Measurements from ENCODE around the gene NEK9.

NEK9 gene

DNA sequence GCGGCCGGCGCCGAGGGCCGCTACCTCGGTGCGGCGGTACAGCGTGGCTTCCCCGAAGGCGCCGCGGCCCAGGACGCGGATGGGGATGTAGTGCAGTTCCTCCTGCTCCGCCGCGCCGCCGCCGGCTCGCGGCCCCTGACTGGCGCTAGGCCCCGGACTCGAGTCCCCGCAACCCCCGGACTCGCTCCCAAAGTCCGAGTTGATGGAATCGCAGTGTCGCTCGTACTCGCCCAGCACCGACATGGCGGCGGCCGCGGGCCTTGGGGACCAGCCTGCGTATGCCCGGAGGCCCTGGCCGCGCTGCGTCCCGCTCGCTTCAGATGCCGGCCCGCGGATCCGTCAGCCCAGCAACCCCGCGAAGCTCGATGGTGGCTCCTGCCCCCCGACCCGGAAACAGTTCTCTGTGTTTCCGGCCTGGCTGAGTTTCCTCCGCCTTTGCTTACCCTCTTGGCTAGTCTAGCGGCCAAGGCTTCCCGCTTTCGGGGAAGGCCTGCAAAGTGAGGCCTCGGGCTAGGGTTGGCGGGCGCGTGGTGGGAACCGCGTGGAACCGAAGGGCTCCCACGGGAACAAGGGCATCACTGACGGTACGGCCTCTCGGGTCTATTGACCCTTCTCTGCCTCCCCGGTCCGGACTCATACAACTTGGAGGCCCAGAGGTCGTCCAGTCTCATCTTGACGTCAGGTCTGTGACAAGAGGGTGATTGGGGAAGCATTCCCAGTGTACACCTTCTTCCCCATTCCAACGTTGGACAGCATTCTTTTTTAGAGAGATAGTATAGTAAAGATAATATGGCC, at the start of gene NEK9:
NEK9 (minus strand) TSS at position 370 of the 795 bp plus-strand sequence; CDS start at position 243, 127 bp downstream.
- Mint-ChIP-seq H3K9me3 (no peaks in the 10 kb centered on the region), H3K4me1 (peaks cover 45% of the 10 kb centered on the region), H3K4me3 (peak within 1 kb of the TSS; percentile 89), H3K36me3 (ENCODE audit: low read depth) (peaks cover 14% of the 10 kb centered on the region), H3K27ac (peak within 1 kb of the TSS; percentile 97), H3K27me3 (ENCODE audit: low read depth, poor library complexity) (peaks cover 3% of the 10 kb centered on the region)
- TF ChIP-seq, protein P1, sequence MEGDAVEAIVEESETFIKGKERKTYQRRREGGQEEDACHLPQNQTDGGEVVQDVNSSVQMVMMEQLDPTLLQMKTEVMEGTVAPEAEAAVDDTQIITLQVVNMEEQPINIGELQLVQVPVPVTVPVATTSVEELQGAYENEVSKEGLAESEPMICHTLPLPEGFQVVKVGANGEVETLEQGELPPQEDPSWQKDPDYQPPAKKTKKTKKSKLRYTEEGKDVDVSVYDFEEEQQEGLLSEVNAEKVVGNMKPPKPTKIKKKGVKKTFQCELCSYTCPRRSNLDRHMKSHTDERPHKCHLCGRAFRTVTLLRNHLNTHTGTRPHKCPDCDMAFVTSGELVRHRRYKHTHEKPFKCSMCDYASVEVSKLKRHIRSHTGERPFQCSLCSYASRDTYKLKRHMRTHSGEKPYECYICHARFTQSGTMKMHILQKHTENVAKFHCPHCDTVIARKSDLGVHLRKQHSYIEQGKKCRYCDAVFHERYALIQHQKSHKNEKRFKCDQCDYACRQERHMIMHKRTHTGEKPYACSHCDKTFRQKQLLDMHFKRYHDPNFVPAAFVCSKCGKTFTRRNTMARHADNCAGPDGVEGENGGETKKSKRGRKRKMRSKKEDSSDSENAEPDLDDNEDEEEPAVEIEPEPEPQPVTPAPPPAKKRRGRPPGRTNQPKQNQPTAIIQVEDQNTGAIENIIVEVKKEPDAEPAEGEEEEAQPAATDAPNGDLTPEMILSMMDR (IDR thresholded peaks at IDR 0.05) = no peak
- DNase-seq = peak; percentile 82

DNA sequence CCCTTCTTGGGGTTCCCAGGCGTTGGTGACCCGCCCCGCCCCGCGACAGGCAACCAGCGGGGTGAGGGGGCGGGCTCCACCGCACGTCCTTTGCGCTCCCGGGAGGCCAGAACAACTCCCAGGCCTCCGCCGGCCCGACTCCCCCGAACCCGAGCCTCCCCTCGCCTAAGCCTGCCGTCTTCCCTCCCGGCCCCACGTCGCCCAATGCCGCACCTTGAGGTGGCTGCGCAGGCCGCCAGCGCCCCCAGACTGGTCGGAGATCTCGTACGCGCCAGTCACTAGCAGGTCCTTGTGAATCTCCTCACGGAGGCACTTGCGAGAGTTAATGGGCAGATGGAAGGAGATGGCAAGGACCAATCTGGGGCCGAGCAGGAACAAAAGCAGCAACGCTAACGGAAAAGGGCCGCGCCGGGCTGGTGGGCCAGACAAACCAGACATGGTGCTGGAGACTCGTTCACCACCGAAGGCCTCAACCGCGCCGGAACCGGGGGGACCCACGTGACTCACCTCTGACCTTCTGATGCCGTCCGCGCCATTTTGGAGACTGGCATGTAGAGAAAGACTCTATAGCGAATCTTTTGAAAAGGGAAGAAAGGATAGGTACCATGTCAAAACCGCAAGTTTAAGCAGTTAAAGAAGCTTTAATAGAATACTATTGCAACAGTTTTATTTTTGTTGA, 49.4 kb upstream of the NEK9 start, which contains the start of gene TMED10:
TMED10 (minus strand) TSS at position 471 of the 679 bp plus-strand sequence; CDS start at position 438, 33 bp downstream.
- TF ChIP-seq, protein P1 (IDR thresholded peaks at IDR 0.05) = no peak
- DNase-seq = peak; percentile 88
- Mint-ChIP-seq H3K27me3 (ENCODE audit: low read depth, poor library complexity) (peaks cover 10% of the 10 kb centered on the region), H3K27ac (peak within 1 kb of the TSS; percentile 98), H3K9me3 (no peaks in the 10 kb centered on the region), H3K36me3 (ENCODE audit: low read depth) (peaks cover 13% of the 10 kb centered on the region), H3K4me1 (peaks cover 38% of the 10 kb centered on the region), H3K4me3 (peak within 1 kb of the TSS; percentile 97)

DNA sequence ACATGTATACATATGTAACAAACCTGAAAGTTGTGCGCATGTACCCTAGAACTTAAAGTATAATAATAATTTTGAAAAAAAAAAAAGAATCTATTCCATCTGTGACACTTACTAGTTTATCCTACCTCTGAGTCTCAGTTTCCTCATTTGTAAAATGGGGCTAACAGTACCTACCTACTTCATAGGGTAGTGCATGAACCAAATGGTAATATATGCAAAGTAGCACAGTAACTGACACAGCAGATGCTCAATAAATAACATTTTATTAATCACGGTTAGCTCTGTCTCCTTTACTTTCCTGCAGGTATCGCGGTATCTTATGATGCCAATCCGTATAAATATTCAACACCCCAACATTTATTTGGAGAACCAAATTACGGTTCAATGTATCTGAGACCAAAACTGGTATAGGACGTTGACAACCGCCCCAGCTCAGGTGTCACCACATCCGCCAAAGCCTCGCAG, 48.9 kb upstream of the NEK9 start:
- Mint-ChIP-seq H3K36me3 (ENCODE audit: low read depth) (peaks cover 18% of the 10 kb centered on the region), H3K27ac (no peak overlapping the region), H3K27me3 (ENCODE audit: low read depth, poor library complexity) (peaks cover 10% of the 10 kb centered on the region), H3K9me3 (no peaks in the 10 kb centered on the region), H3K4me1 (peaks cover 38% of the 10 kb centered on the region), H3K4me3 (peak overlapping the region; percentile 97)
- TF ChIP-seq, protein P1 (IDR thresholded peaks at IDR 0.05) = no peak
- no peak for DNase-seq

DNA sequence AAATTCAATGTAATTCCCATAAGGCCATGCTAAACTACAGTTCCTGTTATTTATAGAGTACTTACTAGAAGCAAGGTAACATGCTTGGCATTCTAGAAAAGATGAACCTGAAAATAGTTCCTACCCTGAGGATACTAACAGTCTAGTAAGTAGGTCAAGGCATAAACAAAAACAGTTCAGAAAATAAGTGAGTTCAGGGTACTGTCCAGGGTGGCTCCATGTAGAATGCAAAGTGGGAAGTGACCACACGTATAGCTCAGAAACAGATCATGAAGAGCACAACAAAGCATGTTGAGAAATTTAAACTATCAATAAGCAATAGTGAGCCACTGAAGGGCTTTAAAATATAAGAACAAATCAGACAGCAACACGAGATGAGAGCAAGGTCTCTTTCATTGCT, 47.2 kb upstream of the NEK9 start:
- peaks cover 4% of the 10 kb centered on the region for H3K27me3 Mint-ChIP-seq (ENCODE audit: low read depth, poor library complexity)
- H3K4me1 Mint-ChIP-seq = peaks cover 38% of the 10 kb centered on the region
- peak overlapping the region; percentile 97 for H3K4me3 Mint-ChIP-seq
- no peaks in the 10 kb centered on the region for H3K9me3 Mint-ChIP-seq
- TF ChIP-seq, protein P1 (IDR thresholded peaks at IDR 0.05) = no peak
- no peak for DNase-seq
- peaks cover 29% of the 10 kb centered on the region for H3K36me3 Mint-ChIP-seq (ENCODE audit: low read depth)
- peak overlapping the region; percentile 50 for H3K27ac Mint-ChIP-seq

DNA sequence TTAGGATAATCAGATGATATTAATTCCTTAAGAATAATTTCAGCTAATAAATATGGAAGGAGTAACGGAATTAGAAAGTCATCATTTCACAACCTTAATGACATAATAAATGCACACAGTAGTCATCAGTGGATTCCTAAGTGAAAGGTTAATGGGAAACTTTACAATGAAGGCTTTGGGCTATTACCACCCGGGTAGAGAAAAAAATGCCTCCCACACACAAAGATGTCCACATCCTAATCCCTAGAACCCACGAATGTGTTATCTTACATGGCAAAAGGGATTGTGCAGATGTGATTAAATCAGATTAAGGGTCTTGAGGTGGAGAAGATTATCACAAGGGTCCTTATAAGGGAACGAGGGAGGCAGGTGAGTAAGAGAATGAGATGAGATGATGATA, 43.9 kb upstream of the NEK9 start:
- no peaks in the 10 kb centered on the region for H3K9me3 Mint-ChIP-seq
- H3K36me3 Mint-ChIP-seq (ENCODE audit: low read depth) = peaks cover 29% of the 10 kb centered on the region
- TF ChIP-seq, protein P1 (IDR thresholded peaks at IDR 0.05) = no peak
- H3K27ac Mint-ChIP-seq = no peak overlapping the region
- H3K4me3 Mint-ChIP-seq = no peak overlapping the region
- no peak for DNase-seq
- H3K27me3 Mint-ChIP-seq (ENCODE audit: low read depth, poor library complexity) = no peaks in the 10 kb centered on the region
- peaks cover 52% of the 10 kb centered on the region for H3K4me1 Mint-ChIP-seq

Measured in nephron progenitor cell (in vitro differentiated cells).